Left hindlimb (tissue), 1 donor: Measurements from ENCODE around the gene NOL9.
"Not testable (repeated sequence)": the region's sequence is repeated elsewhere in the genome, so short reads cannot be mapped to it uniquely, and the experiment has no call there.

Experiments used
- DNase-seq: peaks from one replicate; pipeline ENCODE4 v3.0.0-alpha.2; 2018

NOL9 gene

GRCh38 chr1:6554031-6554906 lies at the start of gene NOL9:
NOL9 (minus strand) TSS chr1:6554513; CDS start chr1:6554502, 11 bp downstream.
- DNase-seq = peak; percentile 96

GRCh38 chr1:6603238-6603914 lies 49.1 kb upstream of the NOL9 start:
- DNase-seq = peak; percentile 88

- DNase-seq = peak; percentile 92
These were observed 48.4 kb upstream of the NOL9 start, which contains the start of gene KLHL21 for GRCh38 chr1:6602669-6603237. KLHL21 (minus strand) TSS chr1:6602869; CDS start chr1:6602817, 52 bp downstream.

- DNase-seq = no peak
These were observed 47.8 kb upstream of the NOL9 start for GRCh38 chr1:6601923-6602668.

- peak; percentile 72 for DNase-seq
These were observed 47.0 kb upstream of the NOL9 start for GRCh38 chr1:6601049-6601922.

GRCh38 chr1:6600410-6601048 lies 46.2 kb upstream of the NOL9 start:
- DNase-seq = no peak

- not testable (repeated sequence) for DNase-seq
These were observed 45.7 kb upstream of the NOL9 start for GRCh38 chr1:6599991-6600390.

- no peak for DNase-seq
These were observed 45.0 kb upstream of the NOL9 start for GRCh38 chr1:6599141-6599975.

- no peak for DNase-seq
These were observed 43.4 kb upstream of the NOL9 start for GRCh38 chr1:6597777-6598131.

- no peak for DNase-seq
These were observed 42.8 kb upstream of the NOL9 start for GRCh38 chr1:6596886-6597776.

GRCh38 chr1:6596351-6596750 lies 42.0 kb upstream of the NOL9 start:
- DNase-seq = no peak

GRCh38 chr1:6594977-6595740 lies 40.8 kb upstream of the NOL9 start:
- no peak for DNase-seq

- DNase-seq = no peak
These were observed 39.5 kb upstream of the NOL9 start for GRCh38 chr1:6593810-6594209.

GRCh38 chr1:6592865-6593593 lies 38.7 kb upstream of the NOL9 start:
- DNase-seq = no peak

GRCh38 chr1:6592441-6592840 lies 38.1 kb upstream of the NOL9 start:
- no peak for DNase-seq

GRCh38 chr1:6591644-6592043 lies 37.3 kb upstream of the NOL9 start:
- DNase-seq = no peak

GRCh38 chr1:6591222-6591621 lies 36.9 kb upstream of the NOL9 start:
- DNase-seq = no peak

- DNase-seq = no peak
These were observed 35.7 kb upstream of the NOL9 start for GRCh38 chr1:6590046-6590445.
